ENCODE measurements around the gene FAM98C.

Gene FAM98C

DNA sequence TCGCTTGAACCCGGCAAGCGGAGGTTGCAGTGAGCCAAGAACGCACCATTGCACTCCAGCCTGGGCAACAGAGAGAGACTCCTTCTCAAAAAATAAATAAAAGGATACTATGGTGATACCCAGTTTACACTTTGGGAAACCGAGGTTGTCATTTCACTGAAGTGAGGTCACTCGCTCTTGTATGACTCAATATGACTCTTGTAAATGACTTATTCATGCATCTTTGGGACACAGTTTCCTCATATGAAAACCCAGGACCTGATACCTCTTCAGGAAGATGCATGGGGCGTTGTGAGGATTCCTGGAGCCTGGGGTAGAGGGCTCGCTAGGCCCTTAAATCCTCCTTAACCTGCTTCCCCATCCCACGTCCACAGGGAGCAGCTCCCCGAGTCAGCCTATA is 24.0 kb upstream of the FAM98C start:
- Histone ChIP-seq H3K27me3 (ENCODE audit: insufficient read depth, poor library complexity, severe bottlenecking) (no peaks in the 10 kb centered on the region), H3K4me3 (ENCODE audit: severe bottlenecking) (no peak overlapping the region), H3K4me1 (ENCODE audit: insufficient read depth, poor library complexity, severe bottlenecking) (peaks cover 5% of the 10 kb centered on the region), H3K9me3 (ENCODE audit: severe bottlenecking) (no peaks in the 10 kb centered on the region), H3K36me3 (ENCODE audit: low read depth) (peaks cover 68% of the 10 kb centered on the region), H3K27ac (ENCODE audit: poor library complexity, severe bottlenecking) (no peak overlapping the region)
- DNase-seq (ENCODE audit: low spot score) (no peak), ATAC-seq (ENCODE audit: low read depth) (no peak)
- TF ChIP-seq, protein P1, sequence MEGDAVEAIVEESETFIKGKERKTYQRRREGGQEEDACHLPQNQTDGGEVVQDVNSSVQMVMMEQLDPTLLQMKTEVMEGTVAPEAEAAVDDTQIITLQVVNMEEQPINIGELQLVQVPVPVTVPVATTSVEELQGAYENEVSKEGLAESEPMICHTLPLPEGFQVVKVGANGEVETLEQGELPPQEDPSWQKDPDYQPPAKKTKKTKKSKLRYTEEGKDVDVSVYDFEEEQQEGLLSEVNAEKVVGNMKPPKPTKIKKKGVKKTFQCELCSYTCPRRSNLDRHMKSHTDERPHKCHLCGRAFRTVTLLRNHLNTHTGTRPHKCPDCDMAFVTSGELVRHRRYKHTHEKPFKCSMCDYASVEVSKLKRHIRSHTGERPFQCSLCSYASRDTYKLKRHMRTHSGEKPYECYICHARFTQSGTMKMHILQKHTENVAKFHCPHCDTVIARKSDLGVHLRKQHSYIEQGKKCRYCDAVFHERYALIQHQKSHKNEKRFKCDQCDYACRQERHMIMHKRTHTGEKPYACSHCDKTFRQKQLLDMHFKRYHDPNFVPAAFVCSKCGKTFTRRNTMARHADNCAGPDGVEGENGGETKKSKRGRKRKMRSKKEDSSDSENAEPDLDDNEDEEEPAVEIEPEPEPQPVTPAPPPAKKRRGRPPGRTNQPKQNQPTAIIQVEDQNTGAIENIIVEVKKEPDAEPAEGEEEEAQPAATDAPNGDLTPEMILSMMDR (IDR thresholded peaks at IDR 0.05; ENCODE audit: poor library complexity, severe bottlenecking), result no peak

DNA sequence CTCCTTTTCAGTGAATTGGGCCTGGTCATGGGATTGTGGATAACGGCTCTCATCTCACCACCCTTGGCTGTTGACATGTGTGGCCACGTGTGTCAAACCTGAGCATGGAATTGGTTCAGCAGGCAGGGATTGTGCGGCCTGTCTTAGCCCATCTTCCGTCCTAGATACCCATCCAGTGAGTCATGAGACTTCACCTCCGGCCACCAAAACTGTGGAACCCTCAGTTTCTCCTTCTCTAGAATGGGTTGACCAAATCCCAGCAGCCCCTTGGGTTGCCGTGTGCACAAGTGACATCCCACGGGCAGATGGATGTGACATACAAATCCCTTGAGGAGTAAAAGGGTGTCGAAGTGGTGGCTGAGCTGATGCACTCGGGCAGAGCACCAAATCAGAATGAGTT is 21.8 kb upstream of the FAM98C start:
- TF ChIP-seq, protein P1 (IDR thresholded peaks at IDR 0.05; ENCODE audit: poor library complexity, severe bottlenecking), result no peak
- H3K4me3 ChIP-seq (ENCODE audit: severe bottlenecking), result no peak overlapping the region
- H3K27me3 ChIP-seq (ENCODE audit: insufficient read depth, poor library complexity, severe bottlenecking), result no peaks in the 10 kb centered on the region
- peaks cover 2% of the 10 kb centered on the region for H3K4me1 ChIP-seq (ENCODE audit: insufficient read depth, poor library complexity, severe bottlenecking)
- no peak overlapping the region for H3K27ac ChIP-seq (ENCODE audit: poor library complexity, severe bottlenecking)
- DNase-seq (ENCODE audit: low spot score) (no peak), ATAC-seq (ENCODE audit: low read depth) (no peak)
- H3K36me3 ChIP-seq (ENCODE audit: low read depth), result peaks cover 64% of the 10 kb centered on the region
- no peaks in the 10 kb centered on the region for H3K9me3 ChIP-seq (ENCODE audit: severe bottlenecking)

DNA sequence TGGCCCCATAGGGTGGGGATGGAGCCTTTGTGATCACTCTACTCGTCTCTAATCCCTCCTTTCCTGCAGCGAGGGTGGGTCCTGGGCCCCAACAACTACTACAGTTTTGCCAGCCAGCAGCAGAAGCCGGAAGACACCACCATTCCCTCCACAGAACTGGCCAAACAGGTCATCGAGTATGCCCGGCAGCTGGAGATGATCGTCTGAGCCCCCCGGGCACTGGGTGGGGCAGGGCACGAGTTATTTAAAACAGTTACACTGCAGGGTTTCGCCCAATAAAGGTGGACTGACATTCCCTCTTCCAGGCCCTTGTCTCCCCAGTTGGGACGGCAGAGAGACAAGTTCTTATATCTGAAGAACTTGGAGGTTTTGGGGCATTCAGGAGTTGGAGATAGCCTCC is 19.7 kb upstream of the FAM98C start:
- Histone ChIP-seq H3K9me3 (ENCODE audit: severe bottlenecking) (no peaks in the 10 kb centered on the region), H3K4me3 (ENCODE audit: severe bottlenecking) (no peak overlapping the region), H3K4me1 (ENCODE audit: insufficient read depth, poor library complexity, severe bottlenecking) (no peaks in the 10 kb centered on the region), H3K27me3 (ENCODE audit: insufficient read depth, poor library complexity, severe bottlenecking) (no peaks in the 10 kb centered on the region), H3K27ac (ENCODE audit: poor library complexity, severe bottlenecking) (no peak overlapping the region), H3K36me3 (ENCODE audit: low read depth) (peaks cover 43% of the 10 kb centered on the region)
- TF ChIP-seq, protein P1 (IDR thresholded peaks at IDR 0.05; ENCODE audit: poor library complexity, severe bottlenecking), result no peak
- ATAC-seq (ENCODE audit: low read depth), result no peak
- DNase-seq (ENCODE audit: low spot score), result no peak

DNA sequence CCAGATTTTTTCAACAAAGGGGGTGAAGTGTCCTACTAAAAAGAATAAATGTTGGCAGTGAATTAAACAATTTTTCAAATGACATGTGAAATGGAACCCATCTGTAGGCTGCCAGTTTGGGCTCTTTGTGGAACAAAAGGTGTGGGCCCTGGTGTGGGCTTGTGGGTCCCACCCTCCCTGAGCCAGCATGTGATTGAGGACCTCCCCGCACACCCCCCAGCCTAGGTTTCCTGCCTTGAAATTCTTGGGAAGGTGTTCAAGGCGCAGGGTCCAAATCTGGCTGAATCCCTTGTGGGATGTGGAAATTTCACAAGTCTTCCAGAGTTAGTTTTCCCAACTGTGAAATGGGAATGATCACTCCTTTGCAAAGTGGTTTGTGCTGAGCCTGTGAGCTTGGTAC is 19.1 kb upstream of the FAM98C start:
- H3K27me3 ChIP-seq (ENCODE audit: insufficient read depth, poor library complexity, severe bottlenecking), result no peaks in the 10 kb centered on the region
- peaks cover 39% of the 10 kb centered on the region for H3K36me3 ChIP-seq (ENCODE audit: low read depth)
- H3K4me3 ChIP-seq (ENCODE audit: severe bottlenecking), result no peak overlapping the region
- H3K4me1 ChIP-seq (ENCODE audit: insufficient read depth, poor library complexity, severe bottlenecking), result no peaks in the 10 kb centered on the region
- H3K27ac ChIP-seq (ENCODE audit: poor library complexity, severe bottlenecking), result no peak overlapping the region
- H3K9me3 ChIP-seq (ENCODE audit: severe bottlenecking), result no peaks in the 10 kb centered on the region
- ATAC-seq (ENCODE audit: low read depth) (no peak), DNase-seq (ENCODE audit: low spot score) (no peak)
- TF ChIP-seq, protein P1 (IDR thresholded peaks at IDR 0.05; ENCODE audit: poor library complexity, severe bottlenecking), result no peak

DNA sequence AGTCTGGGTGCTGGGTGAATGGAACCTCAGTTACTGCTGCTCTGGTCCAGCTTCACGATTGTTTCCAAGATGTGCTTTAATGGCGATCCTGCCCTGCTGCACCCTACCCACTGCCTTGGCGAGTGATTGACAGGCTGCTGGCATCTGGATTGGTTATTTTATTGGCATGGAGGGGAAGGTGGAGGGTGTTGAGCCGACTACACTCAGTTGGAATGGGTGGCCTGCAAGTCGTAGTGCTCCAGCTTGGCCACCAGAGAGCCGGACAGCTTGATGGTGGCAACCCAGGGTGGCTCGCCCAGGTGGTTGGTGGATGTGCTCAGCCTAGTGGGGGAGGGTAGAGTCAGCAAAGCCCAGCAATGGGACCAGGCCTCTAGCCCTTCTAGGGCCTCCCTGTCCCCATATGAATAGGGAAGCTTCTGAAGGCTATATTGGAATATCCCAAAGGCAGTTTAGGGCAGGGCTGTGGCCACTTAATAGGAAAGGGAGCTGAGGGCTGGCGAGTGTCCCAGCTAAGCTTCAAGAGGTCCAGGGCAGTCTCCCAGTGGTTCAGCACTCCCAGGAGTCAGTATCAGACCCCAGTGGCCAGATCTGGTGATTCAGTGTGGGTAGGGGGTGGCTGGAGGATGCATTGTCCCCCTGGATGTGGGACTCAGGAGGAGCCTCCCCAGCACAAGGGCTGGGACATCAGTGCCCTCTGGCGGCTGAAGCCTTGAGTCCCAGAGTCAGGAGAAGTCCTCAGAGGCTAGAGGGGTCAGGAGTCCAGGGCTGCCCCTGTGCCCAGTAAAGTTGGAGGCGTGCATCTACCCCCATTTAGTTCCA is 18.5 kb upstream of the FAM98C start:
- H3K27me3 ChIP-seq (ENCODE audit: insufficient read depth, poor library complexity, severe bottlenecking), result no peaks in the 10 kb centered on the region
- no peak for ATAC-seq (ENCODE audit: low read depth)
- DNase-seq (ENCODE audit: low spot score), result no peak
- no peaks in the 10 kb centered on the region for H3K9me3 ChIP-seq (ENCODE audit: severe bottlenecking)
- TF ChIP-seq, protein P1 (IDR thresholded peaks at IDR 0.05; ENCODE audit: poor library complexity, severe bottlenecking), result peak; percentile 22
- H3K4me3 ChIP-seq (ENCODE audit: severe bottlenecking), result no peak overlapping the region
- no peak overlapping the region for H3K27ac ChIP-seq (ENCODE audit: poor library complexity, severe bottlenecking)
- no peaks in the 10 kb centered on the region for H3K4me1 ChIP-seq (ENCODE audit: insufficient read depth, poor library complexity, severe bottlenecking)
- H3K36me3 ChIP-seq (ENCODE audit: low read depth), result peaks cover 32% of the 10 kb centered on the region
